ENCODE measurements around the gene MAP6D1.

MAP6D1 gene

DNA sequence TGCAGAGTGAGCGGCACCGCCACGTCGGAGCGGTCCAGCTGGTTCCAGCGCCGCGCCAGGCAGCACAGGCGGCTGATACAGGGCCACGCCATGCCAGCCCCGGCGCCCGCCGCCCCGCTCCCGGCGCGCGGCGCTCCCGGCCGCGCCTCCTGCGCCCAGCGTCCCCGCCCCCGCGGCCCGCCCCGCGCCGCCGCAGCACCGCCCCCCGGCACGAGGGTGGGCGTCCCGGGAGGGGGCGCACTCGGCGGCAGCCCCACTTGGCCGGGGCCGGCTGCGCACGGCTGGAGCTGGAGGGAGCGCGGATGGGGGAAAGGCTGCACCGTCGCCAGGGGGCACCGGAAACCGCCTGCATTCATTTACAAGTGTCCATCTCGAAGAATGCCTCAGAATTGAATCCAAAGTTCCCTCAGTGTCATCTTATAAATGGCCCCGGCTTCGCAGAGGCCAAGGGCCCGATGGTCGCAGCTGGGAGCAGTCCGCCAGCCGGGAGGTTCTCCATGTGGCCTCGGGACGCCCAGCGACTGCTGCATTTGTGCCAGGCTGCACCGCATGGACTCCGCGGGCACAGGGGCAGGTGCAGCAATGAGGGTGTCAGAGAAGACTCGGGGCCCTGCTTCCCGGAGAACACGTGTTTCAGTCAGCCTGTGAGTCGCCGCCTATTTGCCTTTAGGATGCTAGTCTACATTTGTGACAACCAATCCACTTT lies at the start of gene MAP6D1:
Gene MAP6D1 (minus strand): TSS at position 122 of the 706 bp plus-strand sequence. CDS start 30 bp downstream, at position 92.
- DNase-seq = peak; percentile 20
- Histone ChIP-seq H3K79me2 (ENCODE audit: insufficient read depth, low read length) (no peaks in the 10 kb centered on the region), H3K4me1 (ENCODE audit: insufficient read depth, low read length) (no peaks in the 10 kb centered on the region), H3K9ac (ENCODE audit: low read depth, low read length) (no peak within 1 kb of the TSS), H2AFZ (ENCODE audit: low read depth, low read length) (no peak within 1 kb of the TSS), H3K9me3 (ENCODE audit: insufficient read depth, low read length, severe bottlenecking) (no peaks in the 10 kb centered on the region), H3K4me2 (ENCODE audit: insufficient read depth, low read length) (no peak within 1 kb of the TSS), H3K36me3 (ENCODE audit: insufficient read depth, low read length) (peaks cover 30% of the 10 kb centered on the region), H3K27me3 (ENCODE audit: insufficient read depth, low read length, poor library complexity) (no peaks in the 10 kb centered on the region), H3K27ac (ENCODE audit: low read length) (no peak within 1 kb of the TSS), H3K4me3 (ENCODE audit: low read depth in 1 of 2, low read length in 2 of 2) (no peak within 1 kb of the TSS), H4K20me1 (ENCODE audit: insufficient read depth, low read length) (0 out of 2 replicates have a peak, but pooled peaks cover 5% of the 10 kb centered on the region)
- TF ChIP-seq EZH2 (IDR thresholded peaks at IDR 0.05; ENCODE audit: borderline replicate concordance, low read depth, low read length, severe bottlenecking) = no peak
- TF ChIP-seq, protein P1, sequence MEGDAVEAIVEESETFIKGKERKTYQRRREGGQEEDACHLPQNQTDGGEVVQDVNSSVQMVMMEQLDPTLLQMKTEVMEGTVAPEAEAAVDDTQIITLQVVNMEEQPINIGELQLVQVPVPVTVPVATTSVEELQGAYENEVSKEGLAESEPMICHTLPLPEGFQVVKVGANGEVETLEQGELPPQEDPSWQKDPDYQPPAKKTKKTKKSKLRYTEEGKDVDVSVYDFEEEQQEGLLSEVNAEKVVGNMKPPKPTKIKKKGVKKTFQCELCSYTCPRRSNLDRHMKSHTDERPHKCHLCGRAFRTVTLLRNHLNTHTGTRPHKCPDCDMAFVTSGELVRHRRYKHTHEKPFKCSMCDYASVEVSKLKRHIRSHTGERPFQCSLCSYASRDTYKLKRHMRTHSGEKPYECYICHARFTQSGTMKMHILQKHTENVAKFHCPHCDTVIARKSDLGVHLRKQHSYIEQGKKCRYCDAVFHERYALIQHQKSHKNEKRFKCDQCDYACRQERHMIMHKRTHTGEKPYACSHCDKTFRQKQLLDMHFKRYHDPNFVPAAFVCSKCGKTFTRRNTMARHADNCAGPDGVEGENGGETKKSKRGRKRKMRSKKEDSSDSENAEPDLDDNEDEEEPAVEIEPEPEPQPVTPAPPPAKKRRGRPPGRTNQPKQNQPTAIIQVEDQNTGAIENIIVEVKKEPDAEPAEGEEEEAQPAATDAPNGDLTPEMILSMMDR (IDR thresholded peaks at IDR 0.05; ENCODE audit: borderline replicate concordance, extremely low read depth, low read length, poor library complexity, severe bottlenecking) = no peak
- peak; percentile 64 for ATAC-seq (ENCODE audit: insufficient read depth, low read depth)

DNA sequence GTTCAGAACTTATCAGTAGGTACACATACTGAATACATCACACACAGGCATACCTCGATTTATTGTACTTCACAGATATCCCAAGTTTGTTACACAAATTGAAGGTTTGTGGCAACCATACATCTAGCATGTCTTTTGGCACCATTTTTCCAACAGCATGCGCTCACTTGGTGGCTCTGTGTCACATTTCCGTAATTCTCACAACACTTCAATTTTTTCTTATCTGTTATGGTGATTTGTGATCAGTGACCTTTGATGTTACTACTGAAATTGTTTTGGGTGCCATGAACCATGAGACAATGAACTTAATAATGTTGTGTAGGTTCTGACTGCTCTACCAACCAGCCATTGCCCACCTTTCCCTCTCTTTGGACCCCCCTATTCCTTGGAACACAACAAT lies 48.5 kb upstream of the MAP6D1 start:
- H3K4me1 ChIP-seq (ENCODE audit: insufficient read depth, low read length) = no peaks in the 10 kb centered on the region
- no peak overlapping the region for H3K4me3 ChIP-seq (ENCODE audit: low read depth in 1 of 2, low read length in 2 of 2)
- H2AFZ ChIP-seq (ENCODE audit: low read depth, low read length) = no peak overlapping the region
- H3K27me3 ChIP-seq (ENCODE audit: insufficient read depth, low read length, poor library complexity) = no peaks in the 10 kb centered on the region
- ATAC-seq (ENCODE audit: insufficient read depth, low read depth) (no peak), DNase-seq (no peak)
- H4K20me1 ChIP-seq (ENCODE audit: insufficient read depth, low read length) = peaks cover 36% of the 10 kb centered on the region; the same call in 1 of the 2 replicates
- H3K9me3 ChIP-seq (ENCODE audit: insufficient read depth, low read length, severe bottlenecking) = no peaks in the 10 kb centered on the region
- H3K36me3 ChIP-seq (ENCODE audit: insufficient read depth, low read length) = peaks cover 13% of the 10 kb centered on the region
- peaks cover 87% of the 10 kb centered on the region for H3K79me2 ChIP-seq (ENCODE audit: insufficient read depth, low read length)
- H3K4me2 ChIP-seq (ENCODE audit: insufficient read depth, low read length) = no peak overlapping the region
- no peak overlapping the region for H3K9ac ChIP-seq (ENCODE audit: low read depth, low read length)
- H3K27ac ChIP-seq (ENCODE audit: low read length) = no peak overlapping the region
- TF ChIP-seq EZH2 (IDR thresholded peaks at IDR 0.05; ENCODE audit: borderline replicate concordance, low read depth, low read length, severe bottlenecking) = no peak

DNA sequence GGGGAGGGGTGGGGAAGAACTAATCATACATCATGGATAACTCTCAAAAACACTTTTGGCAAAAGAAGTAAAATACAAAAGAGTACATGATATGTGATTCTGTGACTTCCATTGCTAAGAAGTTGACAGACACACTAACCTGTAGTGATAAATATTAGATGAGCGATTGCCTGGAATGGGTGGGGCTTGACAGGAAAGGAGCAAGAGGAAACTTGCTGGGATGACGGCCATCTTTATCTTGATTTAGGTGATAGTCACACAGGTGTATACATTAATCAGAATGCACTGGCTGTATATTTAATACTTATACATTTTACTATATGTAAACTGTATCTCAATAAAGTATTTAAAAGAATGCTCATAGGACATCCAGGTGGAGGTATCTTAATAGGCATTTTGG lies 46.2 kb upstream of the MAP6D1 start:
- peaks cover 24% of the 10 kb centered on the region; the same call in 1 of the 2 replicates for H3K36me3 ChIP-seq (ENCODE audit: insufficient read depth, low read length)
- no peaks in the 10 kb centered on the region for H3K27me3 ChIP-seq (ENCODE audit: insufficient read depth, low read length, poor library complexity)
- H3K4me3 ChIP-seq (ENCODE audit: low read depth in 1 of 2, low read length in 2 of 2) = no peak overlapping the region
- peaks cover 79% of the 10 kb centered on the region for H3K79me2 ChIP-seq (ENCODE audit: insufficient read depth, low read length)
- no peak overlapping the region for H3K9ac ChIP-seq (ENCODE audit: low read depth, low read length)
- no peak for DNase-seq
- no peak for ATAC-seq (ENCODE audit: insufficient read depth, low read depth)
- no peak overlapping the region for H3K4me2 ChIP-seq (ENCODE audit: insufficient read depth, low read length)
- H3K9me3 ChIP-seq (ENCODE audit: insufficient read depth, low read length, severe bottlenecking) = no peaks in the 10 kb centered on the region
- H4K20me1 ChIP-seq (ENCODE audit: insufficient read depth, low read length) = peaks cover 32% of the 10 kb centered on the region; the same call in 1 of the 2 replicates
- no peak overlapping the region for H3K27ac ChIP-seq (ENCODE audit: low read length)
- no peaks in the 10 kb centered on the region for H3K4me1 ChIP-seq (ENCODE audit: insufficient read depth, low read length)
- no peak for TF ChIP-seq EZH2 (IDR thresholded peaks at IDR 0.05; ENCODE audit: borderline replicate concordance, low read depth, low read length, severe bottlenecking)
- TF ChIP-seq, protein P1 (IDR thresholded peaks at IDR 0.05; ENCODE audit: borderline replicate concordance, extremely low read depth, low read length, poor library complexity, severe bottlenecking) = no peak
- no peak overlapping the region for H2AFZ ChIP-seq (ENCODE audit: low read depth, low read length)

DNA sequence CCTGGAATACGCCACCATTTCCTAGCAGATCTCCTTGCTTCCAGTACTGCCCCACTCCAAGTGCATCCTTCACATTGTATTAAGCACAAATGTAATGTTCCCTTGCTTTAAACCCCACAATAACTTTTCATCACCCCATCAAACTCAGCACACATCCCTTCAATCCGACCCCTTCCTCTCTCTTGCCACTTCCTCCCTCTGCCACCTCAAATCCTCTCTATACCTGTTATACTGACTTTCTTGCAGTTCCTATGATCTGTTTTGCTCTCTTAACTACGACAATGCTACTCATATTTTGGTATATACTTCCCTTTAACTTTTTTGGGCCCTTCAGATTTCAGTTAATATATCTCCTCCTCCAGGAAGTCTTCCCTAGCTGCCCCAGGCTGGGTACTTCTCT lies 45.2 kb upstream of the MAP6D1 start:
- no peak overlapping the region for H2AFZ ChIP-seq (ENCODE audit: low read depth, low read length)
- ATAC-seq (ENCODE audit: insufficient read depth, low read depth) (no peak), DNase-seq (no peak)
- no peak overlapping the region for H3K27ac ChIP-seq (ENCODE audit: low read length)
- no peak overlapping the region for H3K4me3 ChIP-seq (ENCODE audit: low read depth in 1 of 2, low read length in 2 of 2)
- no peaks in the 10 kb centered on the region for H3K9me3 ChIP-seq (ENCODE audit: insufficient read depth, low read length, severe bottlenecking)
- H3K36me3 ChIP-seq (ENCODE audit: insufficient read depth, low read length) = peaks cover 30% of the 10 kb centered on the region
- H3K9ac ChIP-seq (ENCODE audit: low read depth, low read length) = no peak overlapping the region
- H3K27me3 ChIP-seq (ENCODE audit: insufficient read depth, low read length, poor library complexity) = no peaks in the 10 kb centered on the region
- H4K20me1 ChIP-seq (ENCODE audit: insufficient read depth, low read length) = peaks cover 28% of the 10 kb centered on the region; the same call in 1 of the 2 replicates
- peaks cover 72% of the 10 kb centered on the region for H3K79me2 ChIP-seq (ENCODE audit: insufficient read depth, low read length)
- TF ChIP-seq, protein P1 (IDR thresholded peaks at IDR 0.05; ENCODE audit: borderline replicate concordance, extremely low read depth, low read length, poor library complexity, severe bottlenecking) = no peak
- no peak for TF ChIP-seq EZH2 (IDR thresholded peaks at IDR 0.05; ENCODE audit: borderline replicate concordance, low read depth, low read length, severe bottlenecking)
- H3K4me1 ChIP-seq (ENCODE audit: insufficient read depth, low read length) = no peaks in the 10 kb centered on the region
- H3K4me2 ChIP-seq (ENCODE audit: insufficient read depth, low read length) = no peak overlapping the region

Measured in DND-41 (cell line).